IMR-90 (cell line): ENCODE data around the gene CFAP90. TPM values are rescaled to one million over a fixed set of nuclear protein-coding genes. Genes with fewer than 3 reads are reported as not detected.

Experiments used
- ATAC-seq: fragments of 200-7000 bp; cut with Tn5 transposase; 2 replicates; pipeline ENCODE4 v1.9.1; 2020; ENCODE audit warnings: low read depth, mild to moderate bottlenecking, moderate library complexity
- BruUV-seq: library from RNA; stranded (reverse); fragments of 400-500 nt; replicated peaks from 2 replicates; lab custom pipeline; 2021; lab: Mats Ljungman, UMichigan
- CTCF ChIA-PET: fragments of 300-600 bp; formaldehyde crosslinking; extraction: SDS; loops from one replicate; lab custom pipeline; 2021; ENCODE audit warnings: antibody characterized with exemption; lab: Yijun Ruan, JAX
- POLR2A ChIA-PET: fragments of 300-600 bp; sonication (Branson Sonifier 250); formaldehyde crosslinking; loops from one replicate; lab custom pipeline; 2022; ENCODE audit warnings: antibody characterized with exemption; ENCODE audit not compliant: unreplicated experiment; lab: Charles Lee
- DNase-seq: peaks from one replicate; pipeline ENCODE4 v3.0.0; 2013
- H2AFZ ChIP-seq: replicated peaks from 2 replicates; pipeline ENCODE3; 2013; ENCODE audit warnings: low read length, mild to moderate bottlenecking; ENCODE audit not compliant: poor library complexity
- H2AK5ac ChIP-seq: 2 replicates; pipeline ENCODE4 v1.6.1; 2013; ENCODE audit warnings: low read depth, low read length, inconsistent platforms
- H2AK9ac ChIP-seq: replicated peaks from 2 replicates; pipeline ENCODE3; 2013; ENCODE audit warnings: mild to moderate bottlenecking, low read depth, low read length, moderate library complexity; ENCODE audit not compliant: poor library complexity
- H2BK120ac ChIP-seq: 2 replicates; pipeline ENCODE4 v1.6.1; 2013; ENCODE audit warnings: low read depth, low read length, inconsistent platforms
- H2BK15ac ChIP-seq: 3 replicates; pipeline ENCODE4 v1.6.1; 2013; ENCODE audit warnings: low read depth, low read length, inconsistent platforms
- H2BK20ac ChIP-seq: 2 replicates; pipeline ENCODE4 v1.6.1; 2013; ENCODE audit warnings: low read depth, mild to moderate bottlenecking, inconsistent platforms, low read length, moderate library complexity
- H2BK5ac ChIP-seq: 2 replicates; pipeline ENCODE4 v1.6.1; 2013; ENCODE audit warnings: mild to moderate bottlenecking, low read depth, low read length, inconsistent platforms; ENCODE audit not compliant: poor library complexity, severe bottlenecking
- H3K14ac ChIP-seq: replicated peaks from 2 replicates; pipeline ENCODE4 v1.6.1; 2013; ENCODE audit warnings: low read depth, low read length, inconsistent platforms
- H3K18ac ChIP-seq: 2 replicates; pipeline ENCODE4 v1.6.1; 2013; ENCODE audit warnings: low read depth, low read length, control low read depth
- H3K23ac ChIP-seq: 2 replicates; pipeline ENCODE4 v1.6.1; 2013; ENCODE audit warnings: low read depth, low read length, inconsistent platforms
- H3K27ac ChIP-seq: 2 replicates; pipeline ENCODE4 v1.5.1; 2013; ENCODE audit warnings: mild to moderate bottlenecking, control low read depth, low read length; ENCODE audit not compliant: insufficient read depth
- H3K27me3 ChIP-seq: 2 replicates; pipeline ENCODE4 v1.6.1; 2013; ENCODE audit warnings: low read length; ENCODE audit not compliant: control insufficient read depth, insufficient read depth
- H3K36me3 ChIP-seq: 2 replicates; pipeline ENCODE4 v1.6.1; 2013; ENCODE audit warnings: low read length, mixed read lengths; ENCODE audit not compliant: control insufficient read depth, insufficient read depth
- H3K4ac ChIP-seq: 2 replicates; pipeline ENCODE4 v1.6.1; 2013; ENCODE audit warnings: low read depth, low read length, inconsistent platforms
- H3K4me1 ChIP-seq: 2 replicates; pipeline ENCODE4 v1.6.1; 2013; ENCODE audit warnings: low read length, mixed read lengths; ENCODE audit not compliant: control insufficient read depth, insufficient read depth
- H3K4me2 ChIP-seq: 2 replicates; pipeline ENCODE4 v1.6.1; 2013; ENCODE audit warnings: low read depth, mild to moderate bottlenecking, control low read depth, low read length, moderate library complexity
- H3K4me3 ChIP-seq: 2 replicates; pipeline ENCODE4 v1.5.1; 2013; ENCODE audit warnings: low read depth, mild to moderate bottlenecking, control low read depth, low read length, moderate library complexity; ENCODE audit not compliant: insufficient read depth
- H3K56ac ChIP-seq: 2 replicates; pipeline ENCODE4 v1.6.1; 2013; ENCODE audit warnings: low read length, inconsistent platforms; ENCODE audit not compliant: insufficient read depth; ENCODE audit errors: extremely low read depth
- H3K79me1 ChIP-seq, 2 experiments: 2 replicates each; pipeline ENCODE4 v1.6.1; 2013; ENCODE audit warnings: low read length in 2 of 2, inconsistent platforms in 1 of 2, low read depth in 1 of 2
- H3K9ac ChIP-seq: 2 replicates; pipeline ENCODE4 v1.6.1; 2013; ENCODE audit warnings: low read depth, low read length, control low read depth
- H3K9me1 ChIP-seq: 2 replicates; pipeline ENCODE4 v1.6.1; 2013; ENCODE audit warnings: low read length, inconsistent platforms; ENCODE audit not compliant: insufficient read depth
- H3K9me3 ChIP-seq: 2 replicates; pipeline ENCODE4 v1.6.1; 2013; ENCODE audit warnings: low read length; ENCODE audit not compliant: control insufficient read depth, insufficient read depth
- H4K20me1 ChIP-seq: 2 replicates; pipeline ENCODE4 v1.6.1; 2013; ENCODE audit warnings: low read length, inconsistent platforms; ENCODE audit not compliant: insufficient read depth
- H4K5ac ChIP-seq: 2 replicates; pipeline ENCODE4 v1.6.1; 2013; ENCODE audit warnings: mild to moderate bottlenecking, low read depth, low read length, control low read depth
- H4K8ac ChIP-seq, 2 experiments: 2 replicates each; pipeline ENCODE4 v1.6.1; 2013; ENCODE audit warnings: low read depth in 2 of 2, low read length in 2 of 2, control low read depth in 1 of 2, inconsistent platforms in 1 of 2
- H4K91ac ChIP-seq: 2 replicates; pipeline ENCODE4 v1.6.1; 2013; ENCODE audit warnings: low read depth, low read length, inconsistent platforms; ENCODE audit not compliant: insufficient read depth
- CEBPB ChIP-seq: IDR thresholded peaks from 2 replicates; pipeline ENCODE4 v1.6.1; 2012; ENCODE audit warnings: low read depth, low read length, improper control_type of control experiment
- CHD1 ChIP-seq: IDR thresholded peaks from 2 replicates; pipeline ENCODE4 v1.6.1; 2012; ENCODE audit warnings: low read depth, low read length, improper control_type of control experiment
- CTCF ChIP-seq: conservative IDR thresholded peaks from 2 replicates; pipeline ENCODE4 v1.5.1; 2012; ENCODE audit warnings: mild to moderate bottlenecking, low read depth, low read length, improper control_type of control experiment
- FOS ChIP-seq: fragments of 150-350 bp; IDR thresholded peaks from 2 replicates; pipeline ENCODE4 v1.6.1; 2016; ENCODE audit warnings: low read depth, low read length
- MAZ ChIP-seq: IDR thresholded peaks from 2 replicates; pipeline ENCODE4 v1.6.1; 2012; ENCODE audit warnings: low read depth, mild to moderate bottlenecking, low read length, improper control_type of control experiment, moderate library complexity, borderline replicate concordance
- POLR2A ChIP-seq: IDR thresholded peaks from 2 replicates; pipeline ENCODE4 v1.6.1; 2012; ENCODE audit warnings: mild to moderate bottlenecking, low read depth, low read length
- RAD21 ChIP-seq: IDR thresholded peaks from 2 replicates; pipeline ENCODE4 v1.6.1; 2012; ENCODE audit warnings: low read length, improper control_type of control experiment
- RCOR1 ChIP-seq: IDR thresholded peaks from 2 replicates; pipeline ENCODE4 v1.6.1; 2012; ENCODE audit warnings: mild to moderate bottlenecking, low read length, improper control_type of control experiment; ENCODE audit not compliant: insufficient replicate concordance
- RFX5 ChIP-seq: IDR thresholded peaks from 2 replicates; pipeline ENCODE4 v1.8.0; 2012; ENCODE audit warnings: low read depth, mild to moderate bottlenecking, low read length, moderate library complexity
- USF2 ChIP-seq: fragments of 150-350 bp; IDR thresholded peaks from 2 replicates; pipeline ENCODE4 v1.6.1; 2017; ENCODE audit warnings: mild to moderate bottlenecking, antibody characterized with exemption, low read length, low read depth
- WGBS, 2 experiments: methylation state at CpG; one replicate each; pipeline versions ENCODE4 v1.1.5 to v1.1.7; 2013; ENCODE audit warnings: missing lambda C conversion rate in 2 of 2; ENCODE audit not compliant: insufficient read length in 1 of 2; ENCODE audit errors: extremely low coverage in 2 of 2; 5-methylcytosine and 5-hydroxymethylcytosine counted together
- dilution Hi-C: fragments of 300-500 bp; cut with HindIII; formaldehyde crosslinking; loops from one replicate; pipeline ENCODE4 v1.14.3; 2018; ENCODE audit warnings: low sequenced_read_pairs; ENCODE audit not compliant: unreplicated experiment
- in situ Hi-C: fragments of 300-500 bp; cut with MboI; formaldehyde crosslinking; loops from 3 replicates; pipeline ENCODE4 v1.14.3; 2019; ENCODE audit warnings: low sequenced_read_pairs, inconsistent platforms, mixed read lengths
- intact Hi-C: fragments of 100-400 bp; cut with micrococcal nuclease; formaldehyde crosslinking; loops from 2 replicates; pipeline ENCODE4 v1.10.0; 2022
- polyA plus RNA-seq, 3 experiments: library from polyadenylated mRNA; depleted of rRNA; stranded (reverse); fragments of >200 nt; gene quantifications; 2 replicates each; pipeline ENCODE4 v1.2.3, GENCODE V29; 2012; ENCODE audit warnings: low replicate concordance in 1 of 3
- total RNA-seq: library from RNA; depleted of rRNA; stranded (reverse); fragments of >200 nt; gene quantifications from 2 replicates; pipeline ENCODE4 v1.2.3, GENCODE V29; 2012

The CFAP90 gene
- total and polyA plus RNA-seq, 2 of the 4 experiments (the other 2 are of a cell fraction) = 0.09 TPM; not detected in 1

DNA sequence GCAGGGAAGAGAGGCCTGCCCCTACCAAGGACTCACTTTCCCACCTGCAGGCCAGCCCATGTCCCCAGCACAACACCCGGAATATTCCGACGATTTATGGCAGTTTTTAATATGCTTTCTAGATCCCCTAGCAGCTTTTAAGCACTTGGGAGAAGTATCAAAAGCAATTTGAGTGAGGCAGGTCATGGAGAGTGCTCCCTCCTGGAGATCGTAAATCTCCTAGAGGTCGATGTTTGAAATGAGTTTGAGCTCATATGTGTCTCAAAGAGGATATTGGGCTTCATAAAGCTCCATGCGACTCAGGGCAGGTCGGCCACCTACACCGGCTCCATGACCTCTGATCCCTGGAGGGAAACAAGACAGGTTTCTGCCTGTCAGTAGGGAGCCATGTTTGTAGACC lies 27.3 kb downstream of the CFAP90 start:
- intact Hi-C loops = no loop called here
- ATAC-seq = no peak
- Histone ChIP-seq H2BK15ac (no peak overlapping the region), H3K9ac (no peak overlapping the region), H4K5ac (no peak overlapping the region), H4K91ac (no peak overlapping the region), H3K14ac (no peak overlapping the region), H3K4me3 (no peak overlapping the region), H4K20me1 (no peaks in the 10 kb centered on the region), H3K4me1 (no peaks in the 10 kb centered on the region), H3K36me3 (no peaks in the 10 kb centered on the region), H3K23ac (no peak overlapping the region), H2BK5ac (no peak overlapping the region), H2AK5ac (no peak overlapping the region), H2AFZ (no peak overlapping the region), H3K9me1 (no peaks in the 10 kb centered on the region), H2BK20ac (no peak overlapping the region), H2BK120ac (no peak overlapping the region), H3K79me1 (no peaks in the 10 kb centered on the region), H3K4me2 (no peak overlapping the region), H2AK9ac (no peak overlapping the region), H4K8ac (no peak overlapping the region), H3K4ac (no peak overlapping the region), H3K9me3 (no peaks in the 10 kb centered on the region), H3K56ac (no peak overlapping the region), H3K27me3 (peaks cover 4% of the 10 kb centered on the region), H3K18ac (no peak overlapping the region), H3K27ac (no peak overlapping the region)
- no TSS peak for BruUV-seq
- TF ChIP-seq USF2 = no peak
- TF ChIP-seq POLR2A = no peak
- TF ChIP-seq MAZ = no peak
- TF ChIP-seq FOS = no peak
- no peak for TF ChIP-seq CEBPB
- no peak for TF ChIP-seq CTCF
- TF ChIP-seq CHD1 = no peak
- TF ChIP-seq RFX5 = no peak
- TF ChIP-seq RAD21 = no peak
- no peak for TF ChIP-seq RCOR1
- 56% methylated on average over 2 of the region's 8 CpGs; no CpG with 5 or more reads in 1 of the 2 experiments for WGBS, 2 experiments
- no peak for DNase-seq
- ChIA-PET POLR2A (no interaction called here), CTCF (no interaction called here)
- in situ Hi-C loops = no loop called here
- dilution Hi-C loops = no loop called here
